Measurements from ENCODE around the gene ZBTB42. TPM values are rescaled to one million over a fixed set of nuclear protein-coding genes. Genes with fewer than 3 reads are reported as not detected.
A peak's percentile ranks its signal among the peaks of the same experiment; 100 is the strongest.

Gene ZBTB42
- total and polyA plus RNA-seq, 4 experiments from 2014 or later: 2.0 to 12.3 (median 6.9) TPM

- H3K9me3 Mint-ChIP-seq: no peaks in the 10 kb centered on the region
- Histone ChIP-seq H3K4me1 (ENCODE audit: insufficient read depth, low read length) (peaks cover 29% of the 10 kb centered on the region), H3K27me3 (ENCODE audit: insufficient read depth, low read length) (no peaks in the 10 kb centered on the region), H3K36me3 (ENCODE audit: insufficient read depth, low read length) (no peaks in the 10 kb centered on the region), H3K4me3 (ENCODE audit: low read length in 2 of 2) (no peak overlapping the region), H3K27ac (ENCODE audit: low read depth, low read length) (no peak overlapping the region), H3K9me3 (ENCODE audit: control insufficient read depth in 1 of 2, low read length in 2 of 2) (no peaks in the 10 kb centered on the region)
- peak overlapping the region in 4 of 7 donors; percentile 17 to 36 (median 24) for H3K27ac Mint-ChIP-seq
- POLR2A ChIA-PET (ENCODE audit: partially characterized antibody): interaction anchor here (1.2 to 2.5 kb wide), 3 partner anchors 17 to 50 kb away, joined by 3 to 12 read pairs (median 7); partner anchors contain the start of gene ZBTB42
- no peaks in the 10 kb centered on the region for H3K27me3 Mint-ChIP-seq
- no peaks in the 10 kb centered on the region for H3K36me3 Mint-ChIP-seq
- intact Hi-C loops (cut with micrococcal nuclease): no loop called here
- peaks cover 9 to 35% (median 19%) of the 10 kb centered on the region in 4 donors for H3K4me1 Mint-ChIP-seq
- CTCF ChIA-PET (ENCODE audit: partially characterized antibody): interaction anchor here (1.6 kb wide), 1 partner anchor 21 kb away, joined by 3 read pairs; no protein-coding TSS in a partner anchor
- no peak for DNase-seq
- peak overlapping the region in 2 of 8 donors; percentile 17 to 24 for H3K4me3 Mint-ChIP-seq
These were observed 17.2 kb downstream of the ZBTB42 start for GRCh38 chr14:104817930-104818713.

- Histone ChIP-seq H3K4me1 (ENCODE audit: insufficient read depth, low read length) (peaks cover 27% of the 10 kb centered on the region), H3K27me3 (ENCODE audit: insufficient read depth, low read length) (no peaks in the 10 kb centered on the region), H3K27ac (ENCODE audit: low read depth, low read length) (no peak overlapping the region), H3K36me3 (ENCODE audit: insufficient read depth, low read length) (no peaks in the 10 kb centered on the region), H3K4me3 (ENCODE audit: low read length in 2 of 2) (no peak overlapping the region), H3K9me3 (ENCODE audit: control insufficient read depth in 1 of 2, low read length in 2 of 2) (no peaks in the 10 kb centered on the region)
- intact Hi-C loops (cut with micrococcal nuclease): no loop called here
- no peaks in the 10 kb centered on the region for H3K9me3 Mint-ChIP-seq
- DNase-seq: no peak
- H3K36me3 Mint-ChIP-seq: no peaks in the 10 kb centered on the region
- CTCF ChIA-PET (ENCODE audit: partially characterized antibody): no interaction called here
- no peaks in the 10 kb centered on the region for H3K27me3 Mint-ChIP-seq
- H3K27ac Mint-ChIP-seq: no peak overlapping the region
- peaks cover 8 to 30% (median 15%) of the 10 kb centered on the region in 4 donors for H3K4me1 Mint-ChIP-seq
- POLR2A ChIA-PET (ENCODE audit: partially characterized antibody): interaction anchor here (0.7 to 2.5 kb wide), 4 partner anchors 18 to 50 kb away, joined by 3 to 12 read pairs (median 5); partner anchors contain the start of gene ZBTB42
- H3K4me3 Mint-ChIP-seq: no peak overlapping the region
These were observed 17.8 kb downstream of the ZBTB42 start for GRCh38 chr14:104818714-104819161.

GRCh38 chr14:104819361-104819781 lies 18.5 kb downstream of the ZBTB42 start:
- Mint-ChIP-seq H3K4me3 (no peak overlapping the region), H3K27ac (no peak overlapping the region), H3K4me1 (peaks cover 6 to 25% (median 12%) of the 10 kb centered on the region in 4 donors), H3K36me3 (no peaks in the 10 kb centered on the region), H3K27me3 (peaks cover 0 to under 1% of the 10 kb centered on the region in 2 donors), H3K9me3 (peaks cover 0 to under 1% (median 0%) of the 10 kb centered on the region in 8 donors)
- CTCF ChIA-PET (ENCODE audit: partially characterized antibody): no interaction called here
- no peak for DNase-seq
- intact Hi-C loops (cut with micrococcal nuclease): no loop called here
- no peaks in the 10 kb centered on the region for H3K9me3 ChIP-seq (ENCODE audit: control insufficient read depth in 1 of 2, low read length in 2 of 2)
- no peak overlapping the region for H3K27ac ChIP-seq (ENCODE audit: low read depth, low read length)
- H3K4me3 ChIP-seq (ENCODE audit: low read length in 2 of 2): no peak overlapping the region
- POLR2A ChIA-PET (ENCODE audit: partially characterized antibody): interaction anchor here (0.7 to 2.5 kb wide), 3 partner anchors 19 to 51 kb away, joined by 3 to 12 read pairs (median 7); partner anchors contain the start of gene ZBTB42
- H3K4me1 ChIP-seq (ENCODE audit: insufficient read depth, low read length): peaks cover 21% of the 10 kb centered on the region
- no peaks in the 10 kb centered on the region for H3K27me3 ChIP-seq (ENCODE audit: insufficient read depth, low read length)
- H3K36me3 ChIP-seq (ENCODE audit: insufficient read depth, low read length): no peaks in the 10 kb centered on the region

- Histone ChIP-seq H3K4me3 (ENCODE audit: low read length in 2 of 2) (no peak overlapping the region), H3K9me3 (ENCODE audit: control insufficient read depth in 1 of 2, low read length in 2 of 2) (no peaks in the 10 kb centered on the region), H3K36me3 (ENCODE audit: insufficient read depth, low read length) (no peaks in the 10 kb centered on the region), H3K4me1 (ENCODE audit: insufficient read depth, low read length) (peaks cover 15% of the 10 kb centered on the region), H3K27me3 (ENCODE audit: insufficient read depth, low read length) (no peaks in the 10 kb centered on the region), H3K27ac (ENCODE audit: low read depth, low read length) (no peak overlapping the region)
- H3K4me3 Mint-ChIP-seq: no peak overlapping the region
- peaks cover 0 to 5% (median 0%) of the 10 kb centered on the region in 8 donors for H3K9me3 Mint-ChIP-seq
- peaks cover 14 to 27% (median 21%) of the 10 kb centered on the region in 4 donors for H3K4me1 Mint-ChIP-seq
- H3K27me3 Mint-ChIP-seq: peaks cover 2 to 5% of the 10 kb centered on the region in 2 donors
- H3K27ac Mint-ChIP-seq: peak overlapping the region in 1 of 7 donors; percentile 57
- intact Hi-C loops (cut with micrococcal nuclease): no loop called here
- no peak for DNase-seq
- ChIA-PET POLR2A (ENCODE audit: partially characterized antibody) (interaction anchor here (0.6 to 1.0 kb wide), 2 partner anchors 50 to 127 kb away, joined by 3 read pairs; no protein-coding TSS in a partner anchor), CTCF (ENCODE audit: partially characterized antibody) (interaction anchor here (0.7 to 1.7 kb wide), 4 partner anchors 21 to 68 kb away, joined by 3 to 6 read pairs (median 4); partner anchors contain the start of genes SIVA1 and ZBTB42)
- peaks cover 0 to 2% of the 10 kb centered on the region in 2 donors for H3K36me3 Mint-ChIP-seq
These were observed 19.8 kb downstream of the ZBTB42 start for GRCh38 chr14:104820669-104821228.

- H3K27me3 Mint-ChIP-seq: peaks cover 2 to 5% of the 10 kb centered on the region in 2 donors
- ChIA-PET CTCF (ENCODE audit: partially characterized antibody) (interaction anchor here (0.7 to 1.7 kb wide), 4 partner anchors 21 to 69 kb away, joined by 3 to 5 read pairs (median 4); partner anchors contain the start of genes SIVA1 and ZBTB42), POLR2A (ENCODE audit: partially characterized antibody) (interaction anchor here (0.6 to 1.0 kb wide), 3 partner anchors 51 to 128 kb away, joined by 3 read pairs; partner anchors contain the start of gene SIVA1)
- no peaks in the 10 kb centered on the region for H3K9me3 ChIP-seq (ENCODE audit: control insufficient read depth in 1 of 2, low read length in 2 of 2)
- no peaks in the 10 kb centered on the region for H3K27me3 ChIP-seq (ENCODE audit: insufficient read depth, low read length)
- DNase-seq: no peak
- no peak overlapping the region for H3K27ac ChIP-seq (ENCODE audit: low read depth, low read length)
- peaks cover 16% of the 10 kb centered on the region for H3K4me1 ChIP-seq (ENCODE audit: insufficient read depth, low read length)
- no peaks in the 10 kb centered on the region for H3K36me3 ChIP-seq (ENCODE audit: insufficient read depth, low read length)
- no peak overlapping the region for H3K27ac Mint-ChIP-seq
- H3K4me3 Mint-ChIP-seq: no peak overlapping the region
- peaks cover 15 to 32% (median 21%) of the 10 kb centered on the region in 4 donors for H3K4me1 Mint-ChIP-seq
- intact Hi-C loops (cut with micrococcal nuclease): no loop called here
- H3K36me3 Mint-ChIP-seq: peaks cover 0 to 3% of the 10 kb centered on the region in 2 donors
- no peak overlapping the region for H3K4me3 ChIP-seq (ENCODE audit: low read length in 2 of 2)
- H3K9me3 Mint-ChIP-seq: peaks cover 0 to 5% (median 0%) of the 10 kb centered on the region in 8 donors
These were observed 20.5 kb downstream of the ZBTB42 start for GRCh38 chr14:104821229-104821945.

- H3K9me3 Mint-ChIP-seq: peaks cover 0 to 5% (median 0%) of the 10 kb centered on the region in 8 donors
- Histone ChIP-seq H3K36me3 (ENCODE audit: insufficient read depth, low read length) (no peaks in the 10 kb centered on the region), H3K27ac (ENCODE audit: low read depth, low read length) (no peak overlapping the region), H3K27me3 (ENCODE audit: insufficient read depth, low read length) (no peaks in the 10 kb centered on the region), H3K9me3 (ENCODE audit: control insufficient read depth in 1 of 2, low read length in 2 of 2) (no peaks in the 10 kb centered on the region), H3K4me3 (ENCODE audit: low read length in 2 of 2) (no peak overlapping the region), H3K4me1 (ENCODE audit: insufficient read depth, low read length) (peaks cover 12% of the 10 kb centered on the region)
- no peak overlapping the region for H3K4me3 Mint-ChIP-seq
- peaks cover 2 to 6% of the 10 kb centered on the region in 2 donors for H3K27me3 Mint-ChIP-seq
- peaks cover 0 to 3% of the 10 kb centered on the region in 2 donors for H3K36me3 Mint-ChIP-seq
- no peak for DNase-seq
- CTCF ChIA-PET (ENCODE audit: partially characterized antibody): interaction anchor here (1.1 to 1.7 kb wide), 3 partner anchors 22 to 53 kb away, joined by 3 to 5 read pairs (median 4); partner anchors contain the start of gene ZBTB42
- H3K4me1 Mint-ChIP-seq: peaks cover 13 to 28% (median 18%) of the 10 kb centered on the region in 4 donors
- POLR2A ChIA-PET (ENCODE audit: partially characterized antibody): interaction anchor here (1.0 to 1.1 kb wide), 2 partner anchors 21 to 69 kb away, joined by 3 read pairs; partner anchors contain the start of genes SIVA1 and ZBTB42
- H3K27ac Mint-ChIP-seq: no peak overlapping the region
- intact Hi-C loops (cut with micrococcal nuclease): no loop called here
These were observed 21.2 kb downstream of the ZBTB42 start for GRCh38 chr14:104821971-104822608.
